GM19397 (cell line): Measurements from ENCODE around the gene EXOC6B.

Experiments
- ATAC-seq: cut with Tn5 transposase; IDR thresholded peaks from one replicate; pipeline ENCODE4 v1.9.1; 2021; ENCODE audit warnings: mild to moderate bottlenecking, moderate library complexity; ENCODE audit not compliant: unreplicated experiment

EXOC6B gene

DNA sequence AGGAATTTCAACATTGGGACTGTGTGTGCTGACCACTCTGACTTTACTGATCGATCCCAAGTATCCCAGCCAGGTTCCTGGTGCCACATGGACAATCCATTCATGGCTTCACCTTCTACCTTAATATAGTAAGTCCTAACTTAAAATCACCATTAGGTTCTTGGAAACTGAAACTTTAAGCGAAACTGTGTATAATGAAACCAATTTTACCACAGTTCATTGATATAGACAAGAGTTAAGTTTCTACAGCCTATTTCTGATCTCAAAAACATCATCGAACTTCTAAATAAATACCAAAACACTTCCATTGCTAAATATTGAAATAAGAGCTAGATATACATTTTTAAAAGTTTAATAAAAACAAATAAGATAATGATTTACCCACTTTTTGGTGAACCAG is 4.4 kb upstream of the EXOC6B start:
- no peak for ATAC-seq

DNA sequence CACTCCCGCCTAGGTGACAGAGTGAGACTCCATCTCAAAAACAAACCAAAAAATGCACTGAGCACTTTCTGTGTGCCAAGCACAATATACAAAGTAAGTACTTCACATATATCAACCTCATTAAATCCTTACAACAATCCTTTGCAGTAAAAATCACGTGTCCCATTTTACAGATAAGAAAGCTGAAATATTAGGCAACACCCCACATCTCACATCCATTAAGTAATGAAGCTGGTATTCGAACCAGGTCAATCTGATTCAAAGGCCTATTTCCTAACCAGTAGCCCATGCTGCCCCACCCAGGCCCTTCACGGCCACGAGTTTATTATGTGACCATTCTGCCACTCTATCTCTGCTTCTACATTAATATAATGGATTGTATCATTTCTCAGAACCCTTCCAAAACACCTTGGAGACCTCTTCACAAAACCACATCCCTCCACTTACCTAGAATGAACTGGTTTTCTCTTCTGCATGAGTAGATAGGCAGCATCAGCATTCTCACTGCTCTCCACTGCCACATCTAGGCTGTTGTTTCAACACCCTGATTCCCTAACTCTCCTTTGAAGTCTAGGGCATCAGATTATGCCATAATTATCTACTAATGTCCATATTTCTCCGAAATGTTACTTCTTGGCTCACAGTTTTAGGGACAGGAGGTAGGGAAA is 3.1 kb upstream of the EXOC6B start:
- ATAC-seq = no peak

DNA sequence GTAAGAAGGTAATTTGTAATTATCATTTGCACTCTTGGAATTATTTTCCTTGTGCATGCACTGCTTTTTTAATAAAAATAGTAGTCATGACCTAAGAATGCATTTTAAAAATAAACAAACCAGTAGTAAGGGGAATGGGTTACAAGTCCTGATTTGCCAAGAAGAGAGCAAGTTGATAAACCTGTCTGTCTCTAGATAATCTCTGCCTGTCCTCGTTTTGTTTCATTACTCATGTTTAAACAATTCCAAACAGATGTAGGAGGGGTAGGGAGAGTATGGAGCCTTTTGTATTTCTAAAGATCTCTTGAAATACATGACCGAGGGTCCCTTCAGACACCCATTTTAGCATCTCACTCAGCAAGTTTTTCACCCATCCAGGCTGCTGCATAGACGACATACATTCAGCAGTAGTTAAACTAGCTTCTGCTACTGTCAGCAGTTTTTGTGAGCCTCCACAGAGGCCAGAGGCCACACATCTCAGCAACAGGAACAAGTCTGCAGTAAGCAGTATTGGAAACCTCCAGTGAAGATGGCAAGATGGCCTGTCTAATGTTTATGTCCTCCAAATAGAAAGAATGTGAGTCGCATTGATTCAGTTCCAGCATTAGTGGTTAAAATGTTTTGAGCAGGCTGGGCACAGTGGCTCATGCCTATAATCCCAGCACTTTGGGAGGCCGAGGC is 2.3 kb upstream of the EXOC6B start:
- no peak for ATAC-seq

DNA sequence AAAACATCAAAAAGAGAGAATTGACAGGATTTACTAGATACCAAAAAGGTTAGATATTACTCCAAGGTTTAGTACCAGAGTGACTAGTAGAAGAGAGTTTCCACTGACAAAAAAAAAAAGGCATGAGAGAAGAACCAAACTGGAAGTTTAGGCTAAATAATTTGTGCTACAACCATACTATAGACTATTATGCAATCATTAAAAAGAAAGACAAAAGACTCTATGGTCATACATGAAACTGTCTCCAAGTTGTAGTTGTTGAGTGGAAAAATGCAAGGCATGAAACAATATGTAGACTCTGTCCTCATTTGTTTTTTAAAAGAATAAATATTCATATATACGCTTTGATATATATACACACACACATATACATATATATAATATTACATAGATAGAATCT is 1.7 kb upstream of the EXOC6B start:
- ATAC-seq = no peak

DNA sequence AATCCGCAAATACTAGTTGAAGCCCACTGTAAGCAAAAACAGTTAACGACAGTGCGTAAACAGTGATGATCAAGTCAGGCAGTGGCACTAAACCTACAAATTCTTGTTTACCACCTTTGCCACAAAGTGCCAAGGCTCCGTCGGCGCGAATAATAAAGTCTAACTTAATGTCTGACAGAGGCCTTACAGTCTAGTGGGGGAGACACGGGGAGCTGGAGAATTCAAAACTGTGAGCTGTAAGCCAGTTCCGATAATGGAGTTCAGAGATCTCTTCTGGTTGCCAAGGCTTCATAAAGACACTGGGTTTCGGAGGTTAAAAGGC is 284 bp upstream of the EXOC6B start:
- no peak for ATAC-seq

DNA sequence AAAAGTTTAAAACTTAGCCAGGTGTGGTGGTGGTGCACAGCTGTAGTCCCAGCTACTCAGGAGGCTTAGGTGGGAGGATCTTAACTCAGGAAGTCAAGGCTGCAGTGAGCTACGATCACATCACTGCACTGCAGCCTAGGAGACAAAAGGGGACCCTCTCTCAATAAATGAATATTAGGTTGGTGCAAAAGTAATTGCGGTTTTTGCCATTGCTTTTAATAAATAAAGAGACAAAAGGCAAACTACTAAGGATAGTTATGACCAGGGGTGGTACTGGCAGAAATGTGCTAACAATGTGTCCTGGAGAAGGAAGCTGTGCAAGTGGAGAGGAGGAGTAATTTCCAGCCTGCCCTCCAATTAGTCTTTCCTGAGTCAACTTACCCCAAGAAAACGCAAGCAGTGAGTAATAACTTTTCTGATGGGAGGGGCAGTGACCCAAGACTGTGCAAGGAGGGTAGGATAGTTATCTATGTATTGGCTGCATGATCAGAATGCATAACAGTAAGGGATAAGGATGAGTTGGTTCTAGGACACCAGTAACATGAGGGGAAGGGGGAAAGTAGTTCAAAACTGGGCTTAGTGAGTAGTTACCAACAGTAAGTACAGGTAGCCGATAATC is 1.5 kb downstream of the EXOC6B start:
- ATAC-seq = no peak

DNA sequence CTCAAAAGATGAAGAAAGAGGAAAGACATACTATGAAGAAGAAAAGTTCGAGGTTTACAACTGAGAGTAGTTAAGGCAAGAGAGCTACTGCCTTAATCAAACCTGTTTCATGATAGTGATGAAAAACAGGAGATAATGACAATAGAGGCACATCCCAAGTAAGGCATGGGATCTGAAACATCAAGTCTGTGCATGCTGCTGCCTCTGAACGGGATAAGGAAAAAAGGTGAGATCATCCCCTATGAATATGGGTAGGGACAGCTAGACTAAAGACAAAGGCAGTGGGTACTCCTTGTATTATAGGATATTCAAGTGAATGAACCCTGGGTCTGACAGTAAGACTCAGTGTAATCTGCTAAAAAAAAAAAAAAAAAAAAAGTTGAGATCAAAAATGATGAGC is 3.0 kb downstream of the EXOC6B start:
- ATAC-seq = no peak

DNA sequence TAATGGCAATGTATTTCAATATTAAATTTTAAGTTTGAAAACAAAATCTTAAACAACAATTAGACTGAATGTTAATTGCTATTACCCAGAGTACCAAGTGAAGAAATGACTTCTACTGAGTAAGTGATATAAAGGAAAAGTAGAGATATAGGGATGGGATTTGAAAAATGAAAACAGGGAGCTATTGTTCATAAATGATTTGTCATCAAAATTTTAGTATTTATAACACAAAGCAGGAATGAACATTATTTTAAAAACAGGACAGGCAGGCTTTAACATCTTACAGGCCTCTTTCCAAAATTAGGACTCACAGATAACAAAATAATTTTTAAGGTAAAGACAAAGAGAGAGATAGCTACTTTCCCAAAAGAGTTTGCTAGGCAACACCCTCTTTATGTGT is 3.9 kb downstream of the EXOC6B start:
- no peak for ATAC-seq

DNA sequence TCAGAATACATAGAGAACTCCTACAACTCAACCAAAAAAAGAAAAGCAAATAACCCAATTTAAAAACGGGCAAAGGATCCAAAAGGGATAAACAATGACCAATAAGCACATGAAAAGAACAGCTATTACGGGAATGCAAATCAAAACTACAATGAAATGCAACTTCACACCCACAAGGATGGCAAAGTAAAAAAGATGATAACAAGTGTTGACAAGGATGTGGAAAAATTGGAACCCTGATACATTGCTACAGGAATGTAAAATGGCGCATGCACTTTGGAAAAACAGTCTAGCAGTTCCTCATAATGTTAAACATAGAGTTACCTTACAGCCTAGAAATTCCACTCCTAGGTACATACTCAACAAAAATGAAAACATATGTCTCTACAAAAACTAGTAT is 4.7 kb downstream of the EXOC6B start:
- ATAC-seq = no peak

DNA sequence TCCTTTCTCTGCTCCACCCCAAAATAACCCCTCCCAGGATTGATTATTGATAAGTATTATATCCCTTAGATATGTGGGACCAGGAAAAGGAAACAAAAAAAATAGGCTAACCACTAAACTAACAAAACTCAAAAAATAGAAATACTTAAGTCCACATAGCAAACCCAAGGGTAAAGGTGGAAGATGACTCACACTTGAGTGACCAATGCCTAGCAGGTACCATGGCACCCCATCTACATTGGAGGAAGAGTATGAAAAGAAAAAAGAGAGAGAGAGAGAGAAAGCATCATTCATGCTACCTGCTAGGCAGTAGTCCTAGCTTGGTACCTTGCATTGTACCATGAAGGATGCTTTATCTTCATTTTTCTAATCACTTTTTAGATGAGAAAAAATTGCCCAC is 6.3 kb downstream of the EXOC6B start:
- no peak for ATAC-seq

DNA sequence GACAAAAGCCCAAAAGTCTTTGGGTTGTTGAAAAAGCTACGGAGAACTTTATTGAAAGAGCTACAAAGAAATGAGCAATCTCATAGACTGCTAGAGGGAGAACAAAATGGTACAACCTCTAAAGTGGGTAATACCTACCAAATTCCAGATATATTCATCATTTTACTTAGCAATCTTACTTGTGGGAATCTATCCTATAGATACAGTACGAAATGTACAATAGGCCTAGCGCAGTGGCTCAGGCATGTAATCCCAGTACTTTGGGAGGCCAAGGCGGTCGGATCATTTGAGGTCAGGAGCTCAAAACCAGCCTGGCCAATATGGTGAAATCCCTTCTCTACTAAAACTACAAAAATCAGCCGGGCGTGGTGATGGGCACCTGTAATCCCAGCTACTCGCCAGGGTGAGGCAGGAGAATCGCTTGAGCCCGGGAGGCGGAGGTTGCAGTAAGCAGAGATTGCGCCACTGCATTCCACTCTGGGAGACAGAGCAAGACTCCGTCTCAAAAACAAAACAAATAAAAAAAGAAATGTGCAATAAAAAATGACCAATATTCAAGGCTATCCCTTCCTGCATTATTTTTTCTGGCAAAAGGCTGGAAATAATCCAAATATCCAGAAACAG is 10.1 kb downstream of the EXOC6B start:
- ATAC-seq = no peak

DNA sequence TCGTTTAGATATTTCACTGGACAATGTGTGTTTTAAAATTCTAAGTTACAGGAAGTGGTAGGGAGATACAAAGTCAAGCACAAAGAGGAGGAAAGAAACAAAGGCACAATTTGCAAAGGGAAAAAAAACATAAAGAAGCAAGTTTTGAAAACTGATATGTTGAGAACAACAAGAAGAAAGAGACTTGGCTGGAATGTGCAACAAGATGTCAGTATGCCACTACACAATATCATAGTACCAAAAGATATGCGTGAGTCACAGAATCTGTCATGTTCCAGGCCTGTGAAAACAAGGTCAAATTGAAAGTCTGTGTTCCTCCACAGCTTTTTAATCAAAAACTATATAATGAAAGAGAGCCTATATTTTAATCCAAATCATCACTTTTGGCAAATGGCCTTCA is 12.0 kb downstream of the EXOC6B start:
- no peak for ATAC-seq

DNA sequence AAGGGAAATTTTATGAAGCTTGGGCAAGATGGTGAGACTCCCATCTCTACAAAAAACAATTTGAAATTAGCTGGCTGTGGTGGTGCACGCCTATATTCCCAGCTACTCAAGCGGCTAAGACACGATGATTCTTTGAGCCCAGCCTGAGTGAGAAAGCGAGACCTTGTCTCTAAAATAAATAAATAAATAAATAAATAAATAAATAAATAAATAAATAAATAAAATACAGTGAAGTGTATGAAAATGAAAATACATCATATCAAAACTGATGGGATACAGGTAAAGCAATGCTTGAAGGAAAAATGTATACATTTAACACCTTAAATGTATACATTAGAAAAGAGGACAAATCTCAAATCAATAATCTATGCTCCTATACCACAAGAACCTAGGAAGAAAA is 15.7 kb downstream of the EXOC6B start:
- ATAC-seq = no peak

DNA sequence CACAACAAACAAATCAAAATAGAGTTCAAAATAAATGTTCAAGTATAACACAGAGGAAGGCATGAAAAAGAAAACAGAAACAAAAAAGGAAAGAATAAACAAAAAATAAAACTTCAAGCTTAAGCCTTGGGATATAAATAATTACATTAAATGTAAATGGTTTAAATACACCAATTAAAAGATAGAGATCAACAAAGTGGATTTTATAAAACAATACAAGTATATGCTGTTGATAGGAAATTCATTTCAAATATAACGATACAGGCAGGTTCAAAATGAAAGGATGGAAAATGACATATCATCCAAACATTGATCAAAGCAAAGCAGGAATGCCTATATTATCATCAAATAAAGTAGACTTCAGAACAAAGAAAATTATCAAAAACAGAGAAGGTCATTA is 16.7 kb downstream of the EXOC6B start:
- ATAC-seq = no peak

DNA sequence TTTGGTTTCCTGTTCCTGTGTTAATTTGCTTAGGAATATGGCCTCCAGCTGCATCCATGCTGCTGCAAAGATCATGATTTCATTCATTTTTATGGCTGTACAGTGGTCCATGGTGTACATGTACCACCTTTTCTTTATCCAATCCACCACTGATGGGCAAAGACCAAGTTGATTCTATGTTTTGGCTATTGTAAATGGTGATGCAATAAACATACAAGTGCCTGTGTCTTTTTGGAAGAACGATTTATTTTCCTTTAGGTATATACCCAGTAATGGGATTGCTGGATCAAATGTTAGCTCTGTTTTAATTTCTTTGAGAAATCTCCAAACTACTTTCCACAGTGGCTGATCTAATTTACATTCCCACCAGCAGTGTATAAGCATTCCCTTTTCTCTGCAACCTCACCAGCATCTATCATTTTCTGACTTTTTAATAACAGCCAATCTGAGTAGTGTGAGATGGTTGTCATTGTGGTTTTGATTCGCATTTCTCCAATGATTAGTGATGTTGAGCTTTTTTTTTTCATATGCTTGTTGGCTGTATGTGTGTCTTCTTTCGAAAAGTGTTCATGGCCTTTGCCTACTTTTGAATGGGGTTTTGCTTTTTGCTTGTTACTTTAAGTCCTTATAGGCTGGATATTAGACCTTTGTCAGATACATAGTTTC is 19.4 kb downstream of the EXOC6B start:
- no peak for ATAC-seq

DNA sequence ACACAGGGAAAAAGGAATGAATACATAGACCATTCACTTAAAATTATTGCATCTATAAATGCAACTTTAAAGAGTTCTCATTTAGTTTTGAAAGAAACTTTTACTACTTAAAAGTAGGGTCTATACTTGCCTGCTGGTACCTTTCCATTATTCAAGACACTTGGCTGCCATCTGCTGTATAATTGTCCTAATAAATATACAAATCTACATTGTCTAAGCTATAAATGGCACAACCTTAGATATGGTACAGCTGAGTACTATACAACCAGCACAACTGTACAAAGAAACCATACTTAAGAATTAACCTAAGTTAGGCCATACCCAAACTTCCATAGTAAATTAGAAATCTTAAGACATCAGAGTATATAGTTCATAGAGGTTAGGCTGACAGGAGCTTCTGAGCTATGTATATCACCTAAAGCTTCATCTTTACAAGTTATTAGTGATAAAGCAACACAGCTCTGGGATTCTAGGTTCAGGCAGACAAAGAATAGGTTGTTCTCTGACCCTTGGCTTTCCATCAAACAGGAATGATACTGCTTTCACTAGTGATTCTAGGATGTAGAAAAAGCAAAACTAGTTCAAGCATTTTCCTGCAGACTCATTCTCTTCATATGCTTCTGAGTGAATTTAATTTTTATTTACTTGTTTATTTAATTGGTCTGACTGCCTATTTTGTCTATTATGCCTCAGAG is 22.1 kb downstream of the EXOC6B start:
- no peak for ATAC-seq

DNA sequence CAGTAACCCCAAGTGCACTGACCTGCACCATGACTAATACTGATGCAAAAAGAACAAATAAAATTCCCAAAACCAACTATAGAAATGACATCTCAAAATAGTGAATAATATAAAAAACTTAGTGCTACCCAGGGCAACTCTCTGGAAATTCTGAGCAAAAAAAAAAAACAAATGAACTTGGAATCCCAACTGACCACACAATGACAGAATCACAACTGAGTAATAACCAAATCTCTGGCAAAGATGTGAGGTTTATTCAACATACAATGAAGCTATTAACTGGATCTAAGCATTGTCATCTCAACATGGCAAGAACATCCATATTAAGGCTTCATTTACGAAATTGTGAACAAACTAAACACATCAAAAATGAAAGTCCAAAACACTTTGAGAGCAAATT is 22.7 kb downstream of the EXOC6B start:
- no peak for ATAC-seq

DNA sequence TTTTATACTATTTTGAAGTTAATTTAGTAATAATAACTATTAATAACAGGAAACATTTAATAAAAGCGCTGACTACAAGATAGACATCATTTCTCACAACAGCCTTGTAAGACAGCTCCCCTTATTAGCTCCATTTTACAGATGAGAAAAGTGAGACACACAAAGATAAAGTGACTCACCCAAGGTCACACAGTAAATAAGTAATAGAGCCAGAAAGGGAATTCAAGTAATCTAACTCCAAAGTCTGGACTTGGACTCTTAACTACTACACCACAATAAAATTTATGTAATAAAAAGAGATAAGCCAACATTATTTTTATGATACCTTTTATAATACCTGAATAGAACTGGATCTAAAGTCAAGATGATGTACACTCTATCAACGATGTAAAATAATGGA is 25.3 kb downstream of the EXOC6B start:
- ATAC-seq = no peak

DNA sequence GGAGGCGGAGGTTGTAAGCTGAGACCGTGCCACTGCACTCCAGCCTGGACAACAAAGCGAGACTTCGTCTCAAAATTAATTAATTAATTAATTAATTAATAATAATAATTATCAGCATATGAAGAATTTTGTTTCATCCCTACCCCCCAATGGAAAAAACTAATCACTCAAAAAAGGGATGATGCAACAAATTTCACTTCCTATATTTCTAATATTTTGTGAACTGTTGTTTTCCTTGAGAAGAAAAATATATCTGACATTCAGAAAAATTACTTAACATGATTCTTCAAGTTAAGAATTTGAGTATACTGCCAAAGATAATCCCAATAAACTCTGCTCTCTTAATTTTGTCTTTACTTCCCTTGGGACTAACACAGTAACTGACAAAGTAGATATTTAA is 28.1 kb downstream of the EXOC6B start:
- no peak for ATAC-seq

DNA sequence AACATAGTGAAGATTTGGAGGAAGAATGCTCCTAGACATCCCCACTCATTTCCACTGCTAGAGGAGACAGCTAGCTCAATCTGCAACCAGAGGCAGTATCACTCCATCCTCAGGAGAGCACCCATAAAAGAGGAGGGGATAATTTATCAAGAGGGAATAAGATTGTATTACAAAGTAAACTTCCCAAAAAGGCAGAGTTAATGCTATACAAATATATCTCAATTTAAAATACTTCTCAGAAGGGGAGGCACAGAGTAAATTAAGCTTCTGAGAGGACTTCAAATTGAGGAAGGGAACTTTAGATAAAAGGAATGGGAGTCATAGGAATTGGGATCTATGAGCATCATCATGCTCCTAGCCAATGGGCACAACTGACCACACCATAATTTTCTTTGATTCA is 29.1 kb downstream of the EXOC6B start:
- ATAC-seq = no peak

DNA sequence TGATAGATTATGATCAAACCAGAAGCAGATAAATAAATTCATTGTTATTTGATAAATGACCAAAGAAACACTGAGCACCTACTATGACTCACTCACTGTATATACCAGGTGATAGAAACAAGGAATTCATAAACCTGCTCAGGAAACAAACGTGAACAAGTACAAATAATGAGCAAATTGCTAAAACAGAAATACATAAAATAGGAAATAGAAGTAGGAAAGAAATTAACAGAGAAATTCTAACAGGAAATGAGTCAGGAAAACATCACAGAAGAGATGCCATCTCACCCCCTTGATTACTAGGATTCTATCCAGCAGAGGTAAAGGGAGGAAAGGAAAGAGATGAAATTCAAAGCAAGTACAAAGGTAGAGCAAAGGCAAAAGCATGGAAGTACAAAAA is 31.3 kb downstream of the EXOC6B start:
- no peak for ATAC-seq
